GM18520 (cell line): ENCODE data around the gene CCP110.

Experiments
- ATAC-seq: cut with Tn5 transposase; IDR thresholded peaks from one replicate; pipeline ENCODE4 v1.9.1; 2021; ENCODE audit not compliant: unreplicated experiment

The CCP110 gene

DNA sequence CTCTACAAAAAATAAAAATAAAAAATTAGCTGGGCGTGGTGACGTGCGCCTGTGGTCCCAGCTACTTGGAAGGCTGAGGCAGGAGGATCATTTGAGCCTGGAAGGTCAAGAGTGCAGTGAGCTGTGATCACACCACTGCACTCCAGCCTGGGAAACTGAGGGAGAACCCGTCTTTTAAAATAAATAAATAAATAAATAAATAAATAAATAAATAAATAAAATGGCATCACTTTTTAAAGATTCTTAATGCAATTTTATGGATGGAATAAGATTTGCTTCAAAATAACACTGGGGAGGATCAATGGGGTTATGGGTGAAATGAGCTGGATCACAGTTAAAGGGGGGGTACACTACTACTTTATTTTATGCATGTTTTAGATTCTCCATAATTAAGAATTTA lies 16.8 kb upstream of the CCP110 start:
- ATAC-seq, result no peak

DNA sequence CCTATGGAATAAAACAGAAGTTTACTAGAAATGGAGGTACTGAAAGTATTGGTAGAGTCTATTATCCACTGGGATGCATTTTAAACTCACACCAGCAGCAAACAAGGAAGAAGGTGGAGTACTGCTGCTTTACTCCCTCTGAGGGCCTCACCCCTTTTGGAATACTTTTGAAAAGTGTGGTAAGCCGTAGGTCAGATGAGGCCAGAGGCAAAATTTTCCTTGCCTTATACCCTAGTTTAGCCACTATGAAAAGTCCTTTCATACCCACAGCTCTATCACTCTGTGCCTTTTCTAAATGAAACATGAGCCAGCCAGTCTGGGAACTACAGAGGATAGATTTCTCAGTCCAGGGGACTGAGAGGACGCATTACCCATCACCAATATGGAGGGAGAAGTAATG lies 15.9 kb upstream of the CCP110 start:
- no peak for ATAC-seq

DNA sequence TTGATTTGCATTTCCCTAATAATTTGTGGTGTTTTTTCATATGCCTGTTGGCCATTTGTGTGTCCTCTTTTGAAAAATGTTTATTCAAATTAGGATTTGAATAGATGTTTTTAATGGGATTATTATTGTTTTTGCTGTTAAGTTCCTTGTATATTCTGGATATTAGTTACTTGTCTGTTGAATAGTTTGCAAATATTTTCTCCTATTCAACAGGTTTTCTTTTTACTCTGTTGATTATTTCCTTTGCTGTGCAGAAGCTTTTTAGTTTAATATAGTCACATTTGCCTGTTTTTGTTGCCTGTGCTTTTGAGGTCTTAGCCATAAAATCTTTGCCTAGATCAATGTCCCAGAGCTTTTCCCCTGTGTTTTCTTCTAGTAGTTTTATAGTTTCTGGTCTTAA lies 11.4 kb upstream of the CCP110 start:
- ATAC-seq, result no peak

DNA sequence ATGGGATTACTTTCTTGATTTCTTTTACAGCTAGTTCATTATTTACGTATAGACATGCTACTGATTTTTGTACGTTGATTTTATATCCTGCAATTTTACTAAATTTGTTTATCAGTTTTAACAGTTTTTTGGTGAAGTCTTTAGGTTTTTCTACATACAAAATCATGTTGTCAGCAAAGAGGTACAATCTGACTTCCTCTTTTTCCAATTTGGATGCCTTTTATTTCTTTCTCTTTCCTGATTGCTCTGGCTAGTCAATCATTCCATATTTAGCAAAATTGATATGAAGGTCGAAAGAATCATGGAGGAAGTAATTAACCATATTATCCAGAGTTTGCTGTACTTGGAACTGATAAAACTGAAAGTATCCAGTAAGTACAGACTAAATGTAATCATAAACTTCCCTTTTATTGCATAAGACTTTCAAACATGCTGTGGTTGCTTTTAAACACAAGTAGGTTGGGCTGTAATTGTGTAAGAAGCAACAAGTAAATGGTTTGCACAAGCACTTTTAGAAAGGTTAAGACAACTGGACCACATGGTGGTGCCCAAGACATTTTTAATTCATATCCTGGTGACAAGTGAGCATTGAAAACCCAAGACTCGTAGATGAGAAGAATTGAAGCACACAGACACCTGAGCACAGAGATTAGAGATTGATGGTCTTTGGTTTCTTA lies 10.2 kb upstream of the CCP110 start:
- no peak for ATAC-seq

DNA sequence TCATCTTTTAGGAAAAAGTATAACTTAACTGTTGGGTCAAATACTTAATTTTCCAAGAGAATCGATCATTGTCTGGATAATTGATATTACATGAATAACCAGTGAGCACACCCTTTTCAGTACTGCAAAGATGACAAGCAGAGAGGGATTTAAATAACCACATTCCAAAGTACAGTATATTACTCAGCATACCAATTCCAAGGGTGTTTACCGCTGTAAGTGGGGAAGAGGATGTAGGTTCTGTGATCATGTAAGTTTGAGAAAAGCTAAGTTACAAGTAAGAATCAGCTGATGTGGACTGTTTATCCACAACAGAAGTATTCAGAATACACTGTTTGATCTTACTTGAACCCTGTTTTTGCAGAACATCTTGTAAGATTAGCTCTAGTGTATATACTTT lies 8.0 kb upstream of the CCP110 start:
- no peak for ATAC-seq

DNA sequence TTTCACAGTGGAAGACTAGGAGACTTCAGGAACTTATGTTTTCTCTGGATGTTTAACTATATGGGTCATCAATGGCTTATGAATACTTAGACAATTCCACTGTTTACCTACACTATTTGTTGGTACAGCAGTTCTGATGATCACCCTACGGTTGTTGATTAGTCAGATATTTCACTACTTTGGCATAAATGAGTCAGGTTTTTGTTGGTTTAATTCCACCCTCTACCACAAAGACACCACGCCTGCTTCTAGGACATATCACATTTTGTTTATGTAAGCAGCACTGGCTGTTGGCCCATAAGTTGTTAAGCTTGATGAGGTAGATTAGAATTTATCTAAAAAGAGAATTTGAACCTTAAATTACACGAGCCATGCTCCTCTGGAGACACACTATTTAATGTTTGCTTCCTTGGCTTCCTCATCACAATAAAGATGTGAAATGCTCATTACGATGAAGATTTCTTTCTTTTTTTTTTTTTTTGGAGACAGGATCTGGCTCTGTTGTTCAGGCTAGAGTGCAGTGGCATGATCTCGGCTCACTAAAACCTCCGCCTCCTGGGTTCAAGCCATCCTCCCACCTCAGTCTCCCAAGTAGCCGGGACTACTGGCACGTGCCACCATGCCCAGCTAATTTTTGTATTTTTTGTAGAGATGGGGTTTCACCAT lies 6.2 kb upstream of the CCP110 start:
- ATAC-seq, result no peak

DNA sequence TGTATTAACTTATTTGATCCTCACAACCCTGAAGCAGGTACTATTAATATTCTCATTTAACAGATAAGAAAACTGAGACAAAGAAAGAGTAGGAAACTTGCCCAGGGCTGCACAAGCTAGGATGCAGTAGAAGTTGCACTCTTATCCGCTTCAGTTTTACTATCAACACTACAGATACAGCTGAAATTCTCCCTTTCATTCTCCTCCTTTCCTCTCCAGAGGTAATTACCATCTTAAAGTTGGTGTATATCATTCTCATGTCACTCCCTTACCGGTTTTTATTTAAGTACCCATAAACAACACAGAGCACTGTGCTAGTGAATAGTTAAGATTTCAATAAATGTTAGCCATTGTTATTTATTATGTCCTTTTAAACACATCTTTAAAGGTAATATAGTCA lies 5.4 kb upstream of the CCP110 start:
- ATAC-seq, result no peak

DNA sequence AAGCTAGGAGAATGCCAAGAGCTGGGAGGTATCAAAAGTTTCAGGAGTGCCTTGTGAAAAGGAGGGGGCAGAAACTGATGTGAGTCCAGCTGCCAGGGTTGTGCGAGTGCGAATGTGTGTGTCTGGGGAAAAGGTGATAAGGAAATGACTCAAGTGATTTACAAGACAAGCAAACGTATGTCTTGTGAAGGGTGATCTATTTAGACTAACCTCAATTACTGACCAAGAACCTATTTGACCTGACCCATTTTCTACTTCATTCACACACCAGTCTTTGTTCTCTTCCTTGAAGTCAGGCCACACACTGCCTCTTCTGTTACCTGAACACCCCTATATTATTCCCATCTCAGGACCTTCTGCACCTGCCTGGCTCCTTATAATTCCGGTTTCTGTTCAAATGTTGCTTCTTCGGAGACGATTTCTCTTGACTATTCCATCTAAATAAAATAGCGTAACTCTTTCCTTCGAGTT lies 2.8 kb upstream of the CCP110 start:
- no peak for ATAC-seq

DNA sequence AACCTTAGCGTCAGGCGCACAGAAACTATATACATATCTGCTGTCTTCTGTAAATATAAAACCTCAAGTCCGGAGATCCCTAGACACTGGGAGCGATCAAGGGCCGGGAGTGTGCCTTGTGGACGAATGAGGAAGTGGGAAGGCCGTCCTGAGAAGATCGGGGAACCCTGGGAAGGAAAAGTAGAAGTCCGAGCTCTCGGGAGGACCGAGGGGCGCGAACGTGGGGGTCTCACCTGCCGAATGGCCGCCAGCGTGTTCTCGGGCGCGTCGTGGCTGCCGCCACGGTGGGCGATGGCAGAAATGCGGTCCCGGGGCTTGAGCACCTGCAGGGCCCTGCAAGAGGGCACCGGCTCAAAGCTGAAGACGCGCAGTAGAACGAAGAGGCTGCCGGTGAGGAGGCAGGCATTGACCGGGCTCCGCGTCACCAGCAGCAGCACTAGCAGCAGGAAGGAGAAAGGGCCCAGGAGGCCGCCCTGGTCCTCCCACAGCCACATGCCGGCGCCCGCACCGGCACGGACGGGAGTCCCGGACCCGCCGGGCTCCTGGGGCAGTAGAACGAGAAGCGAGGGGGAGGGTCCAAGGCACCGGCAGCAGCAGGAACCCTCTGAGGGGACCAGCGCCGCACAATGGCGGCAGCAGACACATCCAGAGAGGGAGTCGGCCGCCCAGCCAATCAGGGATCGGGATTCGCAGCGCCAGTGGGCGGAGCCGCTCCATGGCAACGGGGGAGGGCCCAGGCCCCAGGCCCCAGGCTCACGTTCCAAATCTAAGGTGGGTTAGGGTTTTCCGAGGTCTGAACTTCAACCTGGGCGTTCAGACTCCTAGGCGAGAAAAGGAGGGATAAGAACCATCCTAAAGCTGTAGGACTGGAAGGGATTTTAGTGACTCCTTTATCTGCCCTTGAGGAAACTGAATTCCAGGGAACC lies 2.0 kb upstream of the CCP110 start, which contains the start of gene GDE1:
Gene GDE1, minus strand, starts transcription at position 628 of the 926 bp plus-strand sequence. Its CDS starts 134 bp downstream, at position 494.
- ATAC-seq, result peak; percentile 73

DNA sequence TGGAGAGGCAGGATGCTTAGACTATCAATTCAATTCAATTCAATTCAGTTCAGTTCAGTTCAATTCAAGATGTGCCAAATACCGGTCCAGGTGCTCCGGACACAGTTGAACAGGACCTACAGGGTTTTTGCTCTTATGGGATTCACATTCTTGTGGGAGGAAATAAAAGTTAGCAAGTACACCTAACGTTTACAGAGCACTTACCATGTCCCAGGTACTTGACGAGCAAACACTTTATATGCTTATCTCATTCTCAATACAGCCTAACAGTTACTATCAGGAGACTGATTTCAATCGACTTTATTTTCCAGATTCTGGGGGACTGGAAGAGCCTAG lies 1.4 kb upstream of the CCP110 start:
- ATAC-seq, result no peak

DNA sequence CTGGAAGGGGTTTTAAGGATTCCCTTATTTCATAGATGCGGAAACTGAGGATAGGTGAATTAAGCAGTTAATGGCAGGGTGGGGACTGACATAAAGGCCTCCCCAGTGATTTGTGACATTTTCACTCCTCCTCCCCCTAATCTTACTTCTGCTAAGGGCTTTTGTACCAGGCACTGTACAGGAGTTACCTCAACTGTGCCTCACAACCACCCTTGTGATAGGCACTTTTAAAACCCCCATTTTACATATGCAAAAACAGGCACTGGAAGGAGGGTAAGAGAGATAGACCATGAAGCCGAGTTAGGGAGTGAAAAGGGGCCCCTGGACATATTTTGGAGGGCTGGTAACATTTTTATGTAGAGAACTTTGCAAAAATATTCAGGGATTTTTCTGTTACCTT lies 982 bp upstream of the CCP110 start:
- ATAC-seq, result no peak

DNA sequence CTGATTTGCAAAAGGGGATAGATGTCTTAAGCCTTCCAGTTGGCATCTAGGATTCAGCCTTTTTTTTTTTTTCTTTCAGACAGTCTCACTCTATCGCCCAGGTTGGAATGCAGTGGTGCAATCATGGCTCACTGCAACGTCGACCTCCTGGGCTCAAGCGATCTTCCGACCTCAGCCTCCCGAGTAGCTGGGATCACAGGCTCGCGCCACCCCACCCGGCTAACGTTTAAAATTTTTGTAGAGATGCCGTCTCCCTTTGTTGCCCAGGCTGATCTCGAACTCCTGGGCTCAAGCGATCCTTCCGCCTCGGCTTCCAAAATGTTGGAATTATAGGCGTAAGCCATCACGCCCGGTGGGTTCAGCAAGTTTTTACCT lies 571 bp upstream of the CCP110 start:
- ATAC-seq, result no peak

DNA sequence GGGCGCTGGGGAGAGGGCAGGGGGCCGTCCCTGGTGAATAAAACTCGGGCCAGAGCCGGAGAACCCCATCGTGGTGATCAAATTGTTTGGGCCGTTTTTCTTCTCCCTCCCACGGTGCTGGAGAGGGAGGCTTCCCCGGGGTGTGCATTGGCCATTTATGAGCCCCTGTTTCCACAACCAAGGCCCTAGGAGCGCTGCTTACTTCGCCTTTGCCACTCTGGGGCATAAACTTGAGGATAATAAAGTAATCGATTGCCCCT lies 544 bp downstream of the CCP110 start:
- ATAC-seq, result no peak

DNA sequence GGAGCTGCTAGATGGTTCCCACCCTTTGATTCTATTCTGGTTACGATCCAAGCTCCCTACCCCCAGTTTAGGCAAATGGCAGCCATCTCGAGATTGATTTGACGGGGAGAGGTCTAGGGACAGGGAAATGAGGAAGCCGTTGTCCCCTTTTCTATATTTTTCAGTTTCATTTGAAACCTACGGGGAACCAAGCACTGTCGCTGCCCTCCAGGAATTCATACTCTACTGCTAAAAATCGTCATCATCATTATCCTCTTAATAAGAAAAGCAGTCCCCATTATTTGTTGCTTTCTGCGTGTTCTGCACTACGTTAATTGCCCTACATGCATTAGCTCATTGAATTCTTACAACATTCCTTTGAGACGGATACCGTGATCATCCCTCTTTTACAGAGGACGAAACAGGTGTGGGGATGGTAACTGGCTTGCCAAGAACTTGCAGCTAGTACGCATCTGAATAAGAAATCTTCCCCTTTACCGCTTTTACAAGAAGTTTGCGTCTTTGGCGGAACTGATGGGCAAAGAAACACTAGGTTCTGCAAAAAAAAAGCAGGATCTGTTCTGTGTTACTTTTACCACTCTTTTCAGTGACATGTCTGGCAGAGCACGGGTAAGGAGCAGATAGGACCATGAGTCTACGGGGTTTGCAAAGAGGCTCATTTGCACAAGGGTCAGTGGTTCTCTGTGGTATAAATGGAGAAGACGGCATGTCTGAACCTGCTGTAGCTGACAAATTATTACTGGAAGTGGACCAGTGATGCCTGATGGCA lies 1.1 kb downstream of the CCP110 start:
- no peak for ATAC-seq

DNA sequence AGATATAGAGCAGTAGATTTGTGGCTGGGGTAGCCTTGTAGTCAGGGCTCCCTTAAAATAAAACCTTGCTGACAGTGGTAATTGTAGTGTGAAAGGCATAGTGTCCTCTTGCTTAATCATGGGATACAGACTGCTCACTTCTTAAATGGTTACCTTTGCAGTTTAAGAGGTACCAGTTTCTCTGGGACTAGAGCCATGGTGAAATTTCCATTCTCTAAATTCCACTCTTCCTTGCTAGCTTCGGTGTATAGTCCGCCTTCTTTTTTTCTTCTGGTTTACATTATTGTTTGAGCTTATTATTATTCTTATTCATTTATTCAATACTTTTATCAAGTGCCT lies 1.6 kb downstream of the CCP110 start:
- ATAC-seq, result no peak

DNA sequence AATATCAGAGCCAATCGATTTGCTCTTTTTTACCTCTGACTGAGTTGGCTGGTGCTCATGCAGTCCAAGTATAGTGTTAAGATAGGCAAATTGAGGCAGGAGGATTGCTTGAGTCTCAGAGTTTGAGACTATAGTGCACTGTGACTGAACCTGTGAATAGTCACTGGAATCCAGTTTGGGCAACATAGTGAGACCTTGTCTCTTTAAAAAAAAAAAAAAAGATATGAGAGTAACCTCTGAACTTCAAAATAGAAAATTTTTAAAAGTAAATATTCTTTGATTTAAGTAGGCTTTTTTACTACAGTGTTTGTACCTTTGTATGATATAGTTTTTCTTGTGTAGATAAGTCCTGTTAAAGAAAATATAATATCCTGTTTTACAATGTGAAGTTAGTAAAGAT lies 3.4 kb downstream of the CCP110 start:
- no peak for ATAC-seq

DNA sequence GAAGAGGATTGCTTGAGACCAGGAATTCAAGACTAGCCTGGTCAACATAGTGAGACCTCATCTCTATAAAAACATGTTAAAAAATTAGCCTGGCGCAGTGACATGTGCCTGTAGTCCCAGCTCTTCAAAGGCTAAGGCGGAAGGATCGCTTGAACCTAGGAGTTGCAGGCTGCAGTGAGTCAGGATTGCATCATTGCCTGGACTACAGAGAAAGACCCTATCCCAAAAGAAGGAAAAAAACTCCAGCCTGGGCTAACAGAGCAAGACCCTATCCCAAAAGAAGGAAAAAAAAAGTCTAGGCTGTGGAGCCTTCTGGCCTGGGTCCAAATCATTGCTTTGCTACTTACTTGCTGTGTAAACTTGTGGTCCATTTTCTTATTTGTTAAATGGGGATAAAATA lies 4.9 kb downstream of the CCP110 start:
- ATAC-seq, result no peak

DNA sequence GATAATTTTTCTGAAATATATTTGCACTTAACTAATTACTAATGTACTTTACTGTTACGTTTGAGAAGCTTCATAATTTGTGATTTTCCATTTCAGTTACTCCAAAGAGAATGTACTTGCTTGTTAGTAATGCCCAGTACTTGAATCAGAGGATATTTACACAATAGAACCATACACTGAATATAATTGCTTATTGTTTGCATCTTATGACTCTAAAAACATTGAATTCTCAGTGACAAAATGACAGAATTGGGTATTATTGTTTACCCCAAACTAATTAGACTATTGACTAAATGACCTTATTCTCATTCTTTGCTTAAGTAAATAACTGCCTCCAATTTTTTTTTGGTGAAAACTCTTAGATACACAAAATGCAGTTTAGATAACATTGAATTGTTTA lies 8.9 kb downstream of the CCP110 start:
- no peak for ATAC-seq

DNA sequence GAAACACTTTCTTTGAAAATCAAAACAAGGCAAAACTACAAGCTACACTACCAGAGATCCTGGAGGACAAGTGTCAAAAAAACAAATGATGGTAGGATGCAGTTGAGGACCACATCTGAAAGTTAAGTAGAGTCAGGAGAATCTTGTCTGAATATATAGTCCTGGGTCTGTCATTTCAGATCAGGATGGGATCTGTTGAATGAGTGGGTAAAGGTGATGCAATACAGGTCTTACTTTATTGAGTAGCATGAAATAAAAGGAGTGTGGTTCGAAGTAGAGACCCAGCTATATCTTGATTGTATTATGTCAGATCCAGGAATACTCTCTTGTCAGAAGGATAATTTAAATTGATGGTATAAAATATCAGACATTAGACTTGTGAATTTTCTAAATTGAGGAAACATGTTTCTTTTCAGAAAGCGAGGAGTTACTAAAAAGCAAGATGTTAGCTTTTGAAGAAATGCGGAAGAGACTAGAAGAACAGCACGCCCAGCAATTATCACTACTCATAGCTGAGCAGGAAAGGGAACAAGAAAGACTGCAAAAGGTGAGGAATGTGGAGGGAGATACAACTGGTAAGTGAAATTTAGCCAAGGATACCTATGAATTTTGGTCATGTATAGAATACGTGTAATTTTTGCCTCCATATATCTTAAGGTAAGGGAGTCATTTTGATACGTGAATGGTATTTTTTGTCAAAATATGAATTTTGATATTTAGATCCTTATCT lies 16.7 kb downstream of the CCP110 start:
- ATAC-seq, result no peak

DNA sequence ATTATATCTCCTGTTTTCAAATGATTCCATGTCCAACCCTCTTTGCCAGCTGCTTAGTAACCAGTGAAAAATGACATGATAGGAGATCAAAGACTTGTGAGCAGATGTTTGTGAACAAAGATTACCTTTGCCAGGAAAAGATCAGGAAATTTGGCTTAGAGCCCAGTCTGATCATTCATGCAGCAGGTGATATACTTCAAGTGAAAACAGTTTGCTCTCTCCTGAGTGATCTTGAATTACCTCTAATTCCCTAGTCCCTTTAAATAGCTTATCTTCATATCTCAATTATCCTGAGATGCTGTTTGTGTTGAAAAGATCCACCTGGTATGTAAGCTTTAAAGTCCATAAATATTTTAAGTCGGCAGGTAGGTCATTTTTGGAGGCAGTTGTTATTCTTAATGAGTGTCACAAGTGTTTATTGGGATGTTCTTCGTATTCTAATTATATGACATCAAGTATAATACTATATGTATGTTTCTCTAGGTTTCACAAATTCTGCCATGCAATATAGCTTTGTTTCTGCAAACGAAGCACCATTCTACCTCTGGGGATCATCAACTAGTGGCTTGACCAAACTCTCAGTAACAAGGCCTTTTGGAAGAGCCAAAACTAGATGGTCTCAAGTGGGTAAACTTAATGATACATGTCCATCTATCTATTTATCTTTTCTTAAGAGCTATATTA lies 18.5 kb downstream of the CCP110 start:
- ATAC-seq, result no peak
